Tibial artery (tissue), 4 donors: ENCODE measurements around the gene IGHMBP2.
"Not testable (repeated sequence)": the region's sequence is repeated elsewhere in the genome, so short reads cannot be mapped to it uniquely, and the experiment has no call there.

Source experiments
- DNase-seq, 2 donors: peaks; one replicate each; pipeline ENCODE4 v3.0.0-alpha.2; 2019
- H3K27ac ChIP-seq, 2 donors: fragments of 200-600 bp; sonication (generic) in 1 of 2; 1 replicate in 1 of 2; 2 replicates in 1 of 2; pipeline ENCODE4 v1.5.1; 2018 to 2019; ENCODE audit warnings: mild to moderate bottlenecking in 1 of 2
- H3K27me3 ChIP-seq, 2 donors: fragments of 200-600 bp; sonication (generic) in 1 of 2; one replicate each; pipeline versions ENCODE4 v1.5.1 to v1.6.0; 2016 to 2019
- H3K36me3 ChIP-seq, 3 donors: fragments of 200-600 bp; sonication (generic) in 2 of 3; one replicate each; pipeline ENCODE4 v1.5.1; 2016 to 2019; ENCODE audit warnings: mild to moderate bottlenecking in 2 of 3
- H3K4me1 ChIP-seq, 4 donors: fragments of 200-600 bp; sonication (generic) in 2 of 4; 1 replicate in 3 of 4; 2 replicates in 1 of 4; pipeline ENCODE4 v1.5.1; 2016 to 2019
- H3K4me3 ChIP-seq, 2 donors: fragments of 200-600 bp; sonication (generic) in 1 of 2; 1 replicate in 1 of 2; 2 replicates in 1 of 2; pipeline ENCODE4 v1.5.1; 2018 to 2019; ENCODE audit warnings: mild to moderate bottlenecking in 2 of 2
- H3K9me3 ChIP-seq, 3 donors: fragments of 200-600 bp; sonication (generic) in 1 of 3; one replicate each; pipeline ENCODE4 v1.5.1; 2016 to 2019
- CTCF ChIP-seq, 2 experiments: fragments of 200-600 bp in 1 of 2; fragments of 450-650 bp in 1 of 2; IDR thresholded peaks; one replicate each; pipeline ENCODE4 v1.5.1; 2017 to 2019; ENCODE audit warnings: antibody characterized with exemption in 2 of 2, mild to moderate bottlenecking in 1 of 2, moderate library complexity in 1 of 2
- intact Hi-C: fragments of 100-400 bp; cut with DNase I; formaldehyde crosslinking; loops from one replicate; pipeline ENCODE4 v1.15.0; 2023; ENCODE audit warnings: low total_unique reads

Gene IGHMBP2

DNA sequence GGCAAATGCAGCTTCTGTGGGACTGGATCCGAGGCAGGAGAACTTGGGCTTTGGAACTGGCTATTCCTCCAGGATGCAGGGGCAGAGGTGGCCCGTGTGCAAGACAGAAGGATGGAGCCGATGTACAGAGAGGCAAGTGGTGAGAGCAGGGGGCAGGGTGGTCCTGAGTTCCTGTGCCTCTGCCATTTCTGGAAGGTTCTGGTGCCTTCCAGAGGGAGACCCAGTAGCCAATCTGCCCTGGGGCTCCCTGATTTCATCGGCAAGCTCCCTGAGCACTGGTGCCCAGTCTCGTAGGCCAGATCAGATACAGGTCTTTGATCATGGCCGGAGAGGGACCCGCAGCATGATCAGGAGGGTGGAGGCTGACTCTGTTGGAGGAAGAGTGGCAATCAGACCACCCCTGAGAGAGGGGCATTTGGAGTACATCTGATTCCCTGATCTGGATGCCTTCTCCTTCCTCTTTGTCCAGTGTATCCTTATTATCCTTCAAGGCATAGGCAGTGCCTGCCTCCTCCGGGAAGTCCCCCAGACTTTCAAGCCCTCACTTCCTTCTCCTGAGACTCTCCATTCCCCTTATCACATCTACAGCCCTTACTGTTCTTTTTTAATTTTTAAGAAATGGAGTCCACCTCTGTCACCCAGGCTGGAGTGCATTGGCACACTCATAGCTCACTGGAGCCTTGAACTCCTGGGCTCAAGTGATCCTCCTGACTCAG lies 67.4 kb downstream of the IGHMBP2 start:
- Histone ChIP-seq H3K27ac (no peak overlapping the region), H3K9me3 (no peaks in the 10 kb centered on the region), H3K36me3 (no peaks in the 10 kb centered on the region), H3K4me1 (peaks cover 0 to 10% (median 2%) of the 10 kb centered on the region in 4 donors), H3K4me3 (no peak overlapping the region), H3K27me3 (peaks cover 0 to 4% of the 10 kb centered on the region in 2 donors)
- DNase-seq = peak in 1 of 2 donors; percentile 38
- no peak for TF ChIP-seq CTCF (IDR thresholded peaks at IDR 0.05)
- intact Hi-C loops = no loop called here

DNA sequence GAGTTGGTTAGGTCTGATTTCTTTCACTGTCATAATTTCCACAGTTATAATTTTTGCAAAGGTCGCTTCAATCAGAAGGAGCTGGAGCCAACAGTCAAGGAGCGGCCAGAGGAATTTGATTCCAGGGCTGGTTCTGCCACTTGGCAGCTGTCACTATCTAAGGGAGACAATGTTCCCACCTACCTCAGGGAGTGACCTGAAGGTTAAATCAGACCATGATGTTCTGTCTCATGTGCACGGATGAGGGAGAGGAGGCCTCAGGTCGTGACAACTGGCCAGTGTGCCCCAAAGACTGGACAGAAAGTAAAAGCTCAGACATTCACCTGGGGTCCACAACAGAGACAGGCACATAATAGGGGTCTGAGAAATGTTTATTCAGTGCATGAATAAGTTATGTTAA lies 69.5 kb downstream of the IGHMBP2 start:
- peak in 1 of 2 donors; percentile 1 for DNase-seq
- peaks cover 0 to 16% (median 5%) of the 10 kb centered on the region in 4 donors for H3K4me1 ChIP-seq
- no peaks in the 10 kb centered on the region for H3K9me3 ChIP-seq
- intact Hi-C loops = no loop called here
- no peaks in the 10 kb centered on the region for H3K36me3 ChIP-seq
- no peak for TF ChIP-seq CTCF (IDR thresholded peaks at IDR 0.05)
- H3K27ac ChIP-seq = no peak overlapping the region
- H3K27me3 ChIP-seq = peaks cover 0 to 4% of the 10 kb centered on the region in 2 donors
- H3K4me3 ChIP-seq = no peak overlapping the region

DNA sequence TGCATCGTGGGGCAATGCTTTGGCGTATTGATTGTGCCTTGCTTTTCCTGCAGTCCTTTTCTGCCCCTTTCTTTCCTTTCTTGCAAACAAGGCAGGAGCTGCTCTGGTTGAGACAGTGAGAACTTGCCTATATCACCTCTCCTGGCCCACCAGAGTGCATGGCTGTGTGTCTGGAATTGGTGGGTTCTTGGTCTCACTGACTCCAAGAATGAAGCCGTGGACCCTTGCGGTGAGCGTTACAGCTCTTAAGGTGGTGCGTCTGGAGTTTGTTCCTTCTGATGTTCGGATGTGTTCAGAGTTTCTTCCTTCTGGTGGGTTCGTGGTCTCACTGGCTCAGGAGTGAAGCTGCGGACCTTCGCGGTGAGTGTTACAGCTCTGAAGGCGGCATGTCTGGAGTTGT lies 70.0 kb downstream of the IGHMBP2 start:
- intact Hi-C loops, H3K9me3 ChIP-seq, H3K27me3 ChIP-seq, H3K36me3 ChIP-seq, H3K4me3 ChIP-seq, H3K27ac ChIP-seq: not testable (repeated sequence)
- peaks cover 0 to 12% (median 4%) of the 10 kb centered on the region in 4 donors for H3K4me1 ChIP-seq
- DNase-seq = peak in 1 of 2 donors; percentile 1

- intact Hi-C loops = no loop called here
- no peaks in the 10 kb centered on the region for H3K9me3 ChIP-seq
- H3K36me3 ChIP-seq = no peaks in the 10 kb centered on the region
- H3K27me3 ChIP-seq = peaks cover 0 to 4% of the 10 kb centered on the region in 2 donors
- H3K4me1 ChIP-seq = peaks cover 0 to 8% (median 4%) of the 10 kb centered on the region in 4 donors
- H3K27ac ChIP-seq = no peak overlapping the region
- H3K4me3 ChIP-seq = no peak overlapping the region
- no peak for TF ChIP-seq CTCF (IDR thresholded peaks at IDR 0.05)
- DNase-seq = peak in 1 of 2 donors; percentile 54
Measured at GRCh38 chr11:68974421-68975194, 70.9 kb downstream of the IGHMBP2 start.

GRCh38 chr11:68976095-68976494 lies 72.4 kb downstream of the IGHMBP2 start:
- Histone ChIP-seq H3K9me3 (no peaks in the 10 kb centered on the region), H3K4me1 (peaks cover 0 to 8% (median 4%) of the 10 kb centered on the region in 4 donors), H3K4me3 (no peak overlapping the region), H3K27me3 (peaks cover 0 to 1% of the 10 kb centered on the region in 2 donors), H3K36me3 (no peaks in the 10 kb centered on the region), H3K27ac (no peak overlapping the region)
- TF ChIP-seq CTCF (IDR thresholded peaks at IDR 0.05) = no peak
- DNase-seq = no peak
- intact Hi-C loops = no loop called here

- intact Hi-C loops = no loop called here
- peaks cover 0 to 8% (median 4%) of the 10 kb centered on the region in 4 donors for H3K4me1 ChIP-seq
- no peaks in the 10 kb centered on the region for H3K27me3 ChIP-seq
- H3K27ac ChIP-seq = no peak overlapping the region
- no peaks in the 10 kb centered on the region for H3K36me3 ChIP-seq
- TF ChIP-seq CTCF (IDR thresholded peaks at IDR 0.05) = no peak
- H3K9me3 ChIP-seq = no peaks in the 10 kb centered on the region
- peak in 1 of 2 donors; percentile 46 for DNase-seq
- H3K4me3 ChIP-seq = no peak overlapping the region
Measured at GRCh38 chr11:68976563-68976962, 72.9 kb downstream of the IGHMBP2 start.
